Neural cell (in vitro differentiated cells): Measurements from ENCODE around the gene RTL1. TPM values are rescaled to one million over a fixed set of nuclear protein-coding genes. Genes with fewer than 3 reads are reported as not detected.

ENCODE experiments used
- H2AFZ ChIP-seq: fragments of 200-600, 300-800 bp; sonication (generic), shearing (Covaris generic); 2 replicates; pipeline ENCODE4 v1.6.0; 2014; ENCODE audit warnings: low read depth, mild to moderate bottlenecking, antibody characterized with exemption, low read length, moderate library complexity
- H3F3A ChIP-seq: fragments of 200-600 bp; shearing (Covaris generic); 2 replicates; pipeline ENCODE4 v1.6.1; 2016; ENCODE audit warnings: mild to moderate bottlenecking, moderate library complexity, mixed read lengths, antibody characterized with exemption, low read length; ENCODE audit not compliant: insufficient read depth, poor library complexity, severe bottlenecking
- H3K27ac ChIP-seq: fragments of 200-600, 300-800 bp; sonication (generic), shearing (Covaris generic); 2 replicates; pipeline ENCODE4 v1.5.1; 2014; ENCODE audit warnings: mild to moderate bottlenecking, low read length, moderate library complexity
- H3K27me3 ChIP-seq: fragments of 300-800, 200-600 bp; sonication (generic), shearing (Covaris generic); 2 replicates; pipeline ENCODE4 v1.6.0; 2014; ENCODE audit warnings: mild to moderate bottlenecking, low read depth, low read length, moderate library complexity; ENCODE audit not compliant: insufficient read depth
- H3K36me3 ChIP-seq: fragments of 300-800, 200-600 bp; sonication (generic), shearing (Covaris generic); 2 replicates; pipeline ENCODE4 v1.5.1; 2014; ENCODE audit warnings: mild to moderate bottlenecking, antibody characterized with exemption, low read length, moderate library complexity; ENCODE audit not compliant: insufficient read depth
- H3K4me2 ChIP-seq: fragments of 300-800, 200-600 bp; sonication (generic), shearing (Covaris generic); 2 replicates; pipeline ENCODE4 v1.6.0; 2014; ENCODE audit warnings: mild to moderate bottlenecking, low read length
- H3K4me3 ChIP-seq: fragments of 300-800, 200-600 bp; sonication (generic), shearing (Covaris generic); 2 replicates; pipeline ENCODE4 v1.5.1; 2014; ENCODE audit warnings: mild to moderate bottlenecking, low read length, moderate library complexity
- H3K79me2 ChIP-seq: fragments of 200-600 bp; shearing (Covaris generic); replicated peaks from 2 replicates; pipeline ENCODE4 v1.6.0; 2014; ENCODE audit warnings: mild to moderate bottlenecking, low read length, moderate library complexity; ENCODE audit not compliant: insufficient read depth
- H3K9ac ChIP-seq: fragments of 300-800, 200-600 bp; sonication (generic), shearing (Covaris generic); 2 replicates; pipeline ENCODE4 v1.6.1; 2016; ENCODE audit warnings: mild to moderate bottlenecking, low read length, mixed read lengths
- H3K9me2 ChIP-seq: fragments of 200-600 bp; shearing (Covaris generic); 2 replicates; pipeline ENCODE4 v1.6.1; 2016; ENCODE audit warnings: mild to moderate bottlenecking, low read length, mixed read lengths; ENCODE audit not compliant: insufficient read depth
- H3K9me3 ChIP-seq: fragments of 200-600, 300-800 bp; sonication (generic), shearing (Covaris generic); 2 replicates; pipeline ENCODE4 v1.6.1; 2016; ENCODE audit warnings: mild to moderate bottlenecking, mixed run types, low read length, moderate library complexity, mixed read lengths
- H4K20me1 ChIP-seq: fragments of 200-600 bp; shearing (Covaris generic); 2 replicates; pipeline ENCODE4 v1.6.1; 2016; ENCODE audit warnings: mild to moderate bottlenecking, mixed run types; ENCODE audit not compliant: insufficient read depth
- EP300 ChIP-seq: fragments of 450-650 bp; conservative IDR thresholded peaks from 2 replicates; pipeline ENCODE4 v1.6.1; 2014; ENCODE audit warnings: antibody characterized with exemption, mild to moderate bottlenecking, moderate library complexity; ENCODE audit not compliant: poor library complexity, severe bottlenecking
- EZH2 ChIP-seq: fragments of 200-600, 300-800 bp; shearing (Covaris generic), sonication (generic); IDR thresholded peaks from 2 replicates; pipeline ENCODE4 v1.6.1; 2014; ENCODE audit warnings: antibody characterized with exemption, low read length, borderline replicate concordance, mild to moderate bottlenecking; ENCODE audit not compliant: insufficient read depth, poor library complexity, severe bottlenecking
- MXI1 ChIP-seq: fragments of 450-650 bp; conservative IDR thresholded peaks from 2 replicates; pipeline ENCODE4 v1.6.1; 2014; ENCODE audit warnings: antibody characterized with exemption, mild to moderate bottlenecking; ENCODE audit not compliant: poor library complexity, severe bottlenecking
- POLR2AphosphoS5 ChIP-seq: IDR thresholded peaks from 2 replicates; pipeline ENCODE4 v1.6.1; 2012
- RAD21 ChIP-seq: fragments of 450-650 bp; conservative IDR thresholded peaks from 2 replicates; pipeline ENCODE4 v1.6.1; 2014; ENCODE audit warnings: antibody characterized with exemption, mild to moderate bottlenecking, moderate library complexity
- REST ChIP-seq: IDR thresholded peaks from 2 replicates; pipeline ENCODE4 v1.6.1; 2012; ENCODE audit warnings: borderline replicate concordance
- SMC3 ChIP-seq: fragments of 450-650 bp; conservative IDR thresholded peaks from 2 replicates; pipeline ENCODE4 v1.6.1; 2014; ENCODE audit warnings: antibody characterized with exemption, mild to moderate bottlenecking, moderate library complexity; ENCODE audit not compliant: poor library complexity
- TAF1 ChIP-seq: IDR thresholded peaks from 2 replicates; pipeline ENCODE4 v1.6.1; 2012; ENCODE audit warnings: low read depth
- polyA plus RNA-seq: library from polyadenylated mRNA; depleted of rRNA; stranded (reverse); fragments of >200 nt; gene quantifications from 2 replicates; pipeline ENCODE4 v1.2.3, GENCODE V29; 2014
- TF ChIP-seq, protein P1 (sequence below): fragments of 450-650 bp; IDR thresholded peaks from 2 replicates; pipeline ENCODE4 v1.5.1; 2014; ENCODE audit warnings: antibody characterized with exemption, mild to moderate bottlenecking, moderate library complexity; ENCODE audit not compliant: poor library complexity, severe bottlenecking

The RTL1 gene
- polyA plus RNA-seq, 1 donor from 2014 or later = not detected

DNA sequence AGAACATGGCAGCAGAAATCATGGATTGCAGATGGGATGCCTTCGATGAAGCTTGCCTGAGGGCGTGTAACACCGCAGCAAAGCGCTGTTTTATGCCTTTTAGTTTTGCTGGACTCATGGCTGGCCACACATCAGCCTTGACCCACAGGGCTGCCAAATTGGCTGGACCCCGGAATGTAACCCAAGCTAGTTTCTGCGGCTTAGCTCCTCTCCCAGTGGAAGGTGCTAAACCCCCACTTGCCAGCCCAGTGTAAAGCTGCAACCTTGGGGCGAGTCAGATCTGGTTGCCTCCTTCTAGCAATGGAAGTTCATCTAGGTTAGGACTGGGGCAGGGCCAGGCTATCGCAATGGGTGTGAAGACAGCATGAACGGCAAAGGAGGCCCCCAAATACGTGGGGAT is 39.3 kb downstream of the RTL1 start:
- no peak overlapping the region for H3K27ac ChIP-seq
- no peak overlapping the region for H3K4me3 ChIP-seq
- H3K27me3 ChIP-seq = no peaks in the 10 kb centered on the region
- no peaks in the 10 kb centered on the region for H4K20me1 ChIP-seq
- H3K36me3 ChIP-seq = no peaks in the 10 kb centered on the region
- no peak for TF ChIP-seq MXI1
- no peak for TF ChIP-seq POLR2AphosphoS5
- TF ChIP-seq EP300 = no peak
- no peak for TF ChIP-seq EZH2
- no peak for TF ChIP-seq RAD21
- TF ChIP-seq, protein P1, sequence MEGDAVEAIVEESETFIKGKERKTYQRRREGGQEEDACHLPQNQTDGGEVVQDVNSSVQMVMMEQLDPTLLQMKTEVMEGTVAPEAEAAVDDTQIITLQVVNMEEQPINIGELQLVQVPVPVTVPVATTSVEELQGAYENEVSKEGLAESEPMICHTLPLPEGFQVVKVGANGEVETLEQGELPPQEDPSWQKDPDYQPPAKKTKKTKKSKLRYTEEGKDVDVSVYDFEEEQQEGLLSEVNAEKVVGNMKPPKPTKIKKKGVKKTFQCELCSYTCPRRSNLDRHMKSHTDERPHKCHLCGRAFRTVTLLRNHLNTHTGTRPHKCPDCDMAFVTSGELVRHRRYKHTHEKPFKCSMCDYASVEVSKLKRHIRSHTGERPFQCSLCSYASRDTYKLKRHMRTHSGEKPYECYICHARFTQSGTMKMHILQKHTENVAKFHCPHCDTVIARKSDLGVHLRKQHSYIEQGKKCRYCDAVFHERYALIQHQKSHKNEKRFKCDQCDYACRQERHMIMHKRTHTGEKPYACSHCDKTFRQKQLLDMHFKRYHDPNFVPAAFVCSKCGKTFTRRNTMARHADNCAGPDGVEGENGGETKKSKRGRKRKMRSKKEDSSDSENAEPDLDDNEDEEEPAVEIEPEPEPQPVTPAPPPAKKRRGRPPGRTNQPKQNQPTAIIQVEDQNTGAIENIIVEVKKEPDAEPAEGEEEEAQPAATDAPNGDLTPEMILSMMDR = no peak
- TF ChIP-seq SMC3 = no peak
- TF ChIP-seq TAF1 = no peak
- TF ChIP-seq REST = no peak
- no peak overlapping the region for H2AFZ ChIP-seq
- no peak overlapping the region for H3K4me2 ChIP-seq
- no peaks in the 10 kb centered on the region for H3K9me3 ChIP-seq
- no peaks in the 10 kb centered on the region for H3K79me2 ChIP-seq
- H3K9ac ChIP-seq = no peak overlapping the region
- peaks cover 3% of the 10 kb centered on the region for H3F3A ChIP-seq
- H3K9me2 ChIP-seq = no peaks in the 10 kb centered on the region

- no peak overlapping the region for H3K9ac ChIP-seq
- H2AFZ ChIP-seq = no peak overlapping the region
- no peaks in the 10 kb centered on the region for H3K9me3 ChIP-seq
- TF ChIP-seq MXI1 (no peak), EZH2 (no peak), RAD21 (no peak), REST (no peak), POLR2AphosphoS5 (no peak), EP300 (no peak), SMC3 (no peak), TAF1 (no peak)
- TF ChIP-seq, protein P1 = no peak
- H3K4me3 ChIP-seq = no peak overlapping the region
- no peaks in the 10 kb centered on the region for H3K36me3 ChIP-seq
- H3K27me3 ChIP-seq = no peaks in the 10 kb centered on the region
- no peaks in the 10 kb centered on the region for H4K20me1 ChIP-seq
- no peak overlapping the region for H3K4me2 ChIP-seq
- H3K79me2 ChIP-seq = no peaks in the 10 kb centered on the region
- peaks cover 3% of the 10 kb centered on the region for H3F3A ChIP-seq
- no peak overlapping the region for H3K27ac ChIP-seq
- no peaks in the 10 kb centered on the region for H3K9me2 ChIP-seq
These were observed 40.7 kb downstream of the RTL1 start for GRCh38 chr14:100862793-100863192.
